Activated gamma-delta T cell treated with anti-CD3 and anti-CD28 coated beads, Interleukin-2, amount 50 U/mL, for 16 hours (primary cell): ENCODE measurements around the gene CLEC2L.
"Not testable (repeated sequence)": the region's sequence is repeated elsewhere in the genome, so short reads cannot be mapped to it uniquely, and the experiment has no call there.

Source experiments
- DNase-seq: peaks from one replicate; pipeline ENCODE4 v3.0.0-alpha.2; 2020; ENCODE audit warnings: low read depth

The CLEC2L gene

DNA sequence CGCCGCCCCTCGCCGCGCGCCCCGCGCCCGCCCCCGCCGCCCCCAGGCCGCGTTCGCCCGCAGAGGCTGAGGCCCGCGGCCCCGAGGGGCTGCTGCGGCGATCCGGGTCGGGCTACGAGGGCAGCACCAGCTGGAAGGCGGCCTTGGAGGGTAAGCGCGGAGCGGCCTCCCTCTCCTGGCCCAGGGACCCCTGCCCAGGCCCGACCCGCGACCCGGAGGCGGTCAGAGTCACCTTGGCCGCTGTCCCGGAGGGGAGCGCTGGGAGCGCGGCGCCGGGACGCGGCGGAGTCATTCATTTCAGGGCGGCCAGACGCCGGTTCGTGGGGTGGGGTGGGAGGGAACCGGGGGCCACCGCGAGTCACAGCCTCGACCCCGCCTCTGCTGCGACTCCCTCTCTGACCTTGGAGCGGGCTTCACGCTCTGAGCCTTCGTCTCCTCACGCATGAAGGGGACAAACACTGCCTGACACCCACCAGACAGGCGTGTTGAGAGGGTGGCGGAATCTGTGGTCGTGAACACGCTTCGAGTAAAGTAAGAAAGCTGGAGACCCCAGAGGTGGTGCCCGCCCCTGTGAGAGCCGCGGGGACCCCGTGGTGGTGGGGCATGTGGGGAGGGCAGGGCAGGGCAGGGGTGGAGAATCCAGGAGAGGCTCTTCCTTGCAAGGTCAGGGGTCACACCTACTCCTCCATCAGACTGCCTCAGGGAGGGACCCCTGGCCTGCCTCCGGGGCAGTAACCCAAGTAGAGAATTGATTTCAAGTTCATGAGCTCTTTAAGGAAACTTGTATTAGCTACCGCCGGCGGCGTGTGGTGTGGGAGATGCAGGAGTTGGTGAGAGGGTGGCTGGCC lies 707 bp downstream of the CLEC2L start:
- DNase-seq = no peak

DNA sequence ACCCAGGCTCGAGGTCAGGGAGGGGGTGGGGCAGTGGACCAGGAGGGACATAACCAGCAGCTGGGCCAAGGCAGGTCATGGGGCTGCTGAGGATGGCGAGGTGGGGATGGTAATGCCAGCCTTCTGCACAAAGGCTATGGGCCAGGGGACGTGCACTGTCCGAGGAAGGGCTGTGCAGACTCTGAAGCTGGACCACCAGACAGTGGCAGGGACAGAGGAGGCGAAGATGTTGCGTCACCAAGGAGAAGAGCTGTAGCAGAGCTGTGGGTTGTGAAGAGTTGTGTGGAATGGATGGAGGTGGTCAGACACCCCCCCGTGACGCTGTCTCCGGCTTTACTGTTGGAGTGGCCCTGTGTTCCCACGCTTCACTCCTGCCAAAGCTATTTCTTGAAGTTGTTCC lies 1.8 kb downstream of the CLEC2L start:
- DNase-seq = no peak

DNA sequence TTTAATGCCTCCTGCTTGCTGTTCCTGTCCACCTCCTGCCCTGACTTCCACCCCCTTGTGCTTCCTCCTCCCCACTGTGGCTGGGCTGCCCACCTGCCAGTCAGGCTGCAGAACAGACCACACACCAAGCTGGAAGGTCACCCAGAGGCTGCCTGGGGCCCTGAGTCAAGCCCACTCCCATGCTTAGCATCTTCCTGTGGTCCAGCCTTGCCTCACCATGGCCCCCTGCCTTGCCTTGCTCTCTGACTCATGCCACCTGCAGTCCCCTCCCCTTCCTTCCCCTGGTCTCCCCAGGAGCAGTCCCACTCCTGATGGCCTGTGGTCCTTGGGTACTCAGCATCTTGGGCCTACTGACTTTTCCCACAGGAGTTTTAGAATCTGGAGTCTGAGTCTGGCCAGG lies 2.3 kb downstream of the CLEC2L start:
- DNase-seq = no peak

DNA sequence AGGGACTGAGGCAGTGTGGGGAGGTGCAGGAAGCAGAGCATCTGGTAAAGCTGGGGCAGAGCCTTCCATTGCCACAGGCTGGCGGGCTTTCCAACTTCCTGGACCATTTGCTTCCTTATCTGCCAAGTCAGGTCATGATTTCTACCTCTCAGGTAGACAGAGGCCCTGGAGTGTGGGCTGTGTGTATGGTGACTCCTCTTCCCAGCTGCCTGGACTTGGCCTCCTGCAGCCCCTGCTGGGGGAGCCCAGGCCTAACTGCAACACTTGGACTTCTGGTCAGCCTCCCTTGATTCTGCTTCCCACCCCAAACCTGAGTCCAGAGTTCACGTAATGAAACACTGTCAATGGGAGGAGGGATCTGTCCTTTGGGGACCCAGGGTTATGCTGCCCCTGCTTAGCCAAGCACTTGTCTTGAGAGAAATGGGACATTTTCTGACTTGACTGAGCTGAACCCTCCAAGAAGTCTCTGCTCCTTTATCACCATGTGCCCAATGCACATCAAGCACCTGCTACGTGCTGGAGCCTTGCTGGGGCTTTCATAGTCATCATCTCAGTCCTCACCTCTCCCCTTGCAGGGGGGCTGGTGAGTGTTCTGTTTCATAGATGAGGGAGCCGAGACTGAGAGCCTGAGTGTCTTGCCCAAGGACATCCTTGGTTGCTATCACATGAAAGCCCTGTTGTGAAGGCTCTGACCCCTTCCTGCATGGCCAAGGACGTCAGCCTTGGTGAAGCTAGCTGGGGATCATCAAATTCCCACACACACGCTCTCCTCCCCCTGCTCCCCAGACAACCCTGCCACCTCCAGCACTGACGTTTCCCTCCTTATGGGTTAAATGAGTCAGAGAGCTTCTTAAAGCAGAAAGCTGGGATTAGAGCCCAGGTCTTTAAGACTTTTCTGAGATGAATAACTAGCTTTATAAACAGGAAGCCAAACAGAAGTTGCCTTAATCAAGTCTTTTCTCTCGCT lies 3.4 kb downstream of the CLEC2L start:
- no peak for DNase-seq

DNA sequence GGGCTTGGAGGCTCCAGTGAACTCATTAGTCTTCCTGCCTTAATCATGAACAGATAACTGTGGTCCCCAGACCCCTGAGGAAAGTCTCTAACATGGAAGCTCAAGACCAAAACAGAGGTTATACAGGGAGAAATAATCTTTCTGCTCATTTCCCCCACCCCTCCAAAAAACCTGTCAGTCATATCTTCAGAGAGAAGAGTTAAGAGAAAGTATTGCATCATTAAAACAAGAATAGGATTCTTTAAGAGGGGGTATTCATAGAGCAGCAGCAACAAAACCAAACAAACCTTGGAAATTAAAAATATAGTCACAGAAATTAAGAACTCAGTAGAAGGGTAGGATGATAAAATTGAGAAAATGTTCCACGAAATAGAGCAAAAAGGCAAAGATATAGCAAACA lies 7.6 kb downstream of the CLEC2L start:
- no peak for DNase-seq

DNA sequence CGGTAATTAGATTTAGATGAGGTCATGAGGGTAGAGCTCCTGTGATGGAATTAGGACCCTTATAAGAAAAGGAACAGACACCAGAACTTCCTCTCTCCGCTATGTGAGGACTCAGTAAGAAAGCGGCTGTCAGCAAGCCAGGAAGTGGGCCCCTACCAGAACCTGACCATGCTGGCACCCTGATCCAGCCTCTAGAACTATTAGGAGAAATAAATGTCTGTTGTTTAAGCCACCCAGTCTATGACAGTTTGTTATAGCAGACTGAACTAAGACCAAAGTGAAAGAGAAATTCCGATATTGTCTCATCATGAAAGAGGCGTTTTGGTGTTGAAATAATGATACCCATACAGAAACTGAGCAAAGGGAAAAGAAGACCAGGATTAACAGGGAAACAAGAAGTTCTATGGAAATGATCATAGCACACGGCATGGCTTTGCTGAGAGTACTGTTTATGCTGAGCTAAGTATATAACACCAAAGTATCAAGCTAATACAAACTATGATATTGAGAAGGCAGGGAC lies 9.2 kb downstream of the CLEC2L start:
- DNase-seq = no peak

DNA sequence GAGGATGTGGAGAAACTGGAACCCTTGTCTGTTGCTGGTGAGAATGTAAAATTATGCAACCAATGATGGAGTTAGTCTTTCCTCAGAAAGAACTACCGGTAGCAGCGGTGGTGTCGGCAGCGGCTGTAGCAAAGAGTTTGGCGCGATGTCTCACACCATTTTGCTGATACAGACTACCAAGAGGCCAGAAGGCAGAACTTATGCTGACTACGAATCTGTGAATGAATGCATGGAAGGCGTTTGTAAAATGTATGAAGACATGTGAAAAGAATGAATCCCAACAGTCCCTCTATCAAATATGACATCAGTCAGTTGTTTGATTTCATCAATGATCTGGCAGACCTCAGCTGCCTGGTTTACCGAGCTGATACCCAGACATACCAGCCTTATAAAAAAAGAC lies 10.6 kb downstream of the CLEC2L start:
- DNase-seq = no peak

DNA sequence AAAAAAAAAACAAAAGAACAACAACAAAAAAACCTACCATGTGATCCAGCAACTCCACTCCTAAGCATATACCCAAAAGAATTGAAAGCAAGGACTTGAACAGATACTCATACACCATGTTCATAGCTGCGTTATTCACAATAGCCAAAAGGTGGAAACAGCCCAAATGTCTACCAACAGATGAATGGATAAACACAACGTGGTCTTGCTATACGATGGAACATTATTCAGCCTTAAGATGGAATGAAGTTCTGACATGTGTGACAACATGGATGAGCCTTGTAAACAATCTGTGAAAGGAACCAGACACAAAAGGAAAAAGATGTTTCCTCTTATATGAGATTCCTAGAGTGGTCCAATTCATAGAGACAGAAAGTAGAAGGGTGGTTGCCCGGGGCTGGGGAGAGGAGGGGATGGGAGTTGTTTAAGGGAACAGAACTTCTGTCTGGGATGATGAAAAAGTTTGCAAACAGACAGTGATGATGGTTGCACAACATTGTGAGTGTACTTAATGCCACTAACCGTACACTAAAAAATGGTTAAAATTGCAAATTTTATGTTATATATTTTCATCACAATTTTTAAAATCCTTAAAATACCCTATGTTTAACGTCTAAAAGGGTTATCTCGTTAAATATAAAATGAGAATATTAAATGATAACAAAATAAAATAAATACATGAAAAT lies 11.6 kb downstream of the CLEC2L start:
- no peak for DNase-seq

DNA sequence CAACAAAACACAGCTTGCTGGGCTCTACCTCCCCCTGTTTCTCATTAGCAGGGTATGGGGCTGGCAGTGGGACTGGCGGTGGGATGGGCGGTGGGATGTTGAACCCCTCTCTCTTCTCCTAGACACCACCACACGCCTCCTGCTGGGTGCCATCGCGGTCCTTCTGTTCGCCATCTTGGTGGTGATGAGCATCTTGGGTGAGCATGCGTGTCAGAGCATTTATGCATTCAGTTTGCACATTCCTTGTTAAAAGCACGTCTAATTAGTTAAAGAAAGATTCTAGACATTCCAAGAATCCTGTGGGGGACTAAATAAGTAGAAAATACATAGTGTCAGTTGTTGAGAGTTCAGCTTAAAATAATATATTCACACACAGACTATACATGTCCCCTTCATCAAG lies 12.7 kb downstream of the CLEC2L start:
- DNase-seq = no peak

DNA sequence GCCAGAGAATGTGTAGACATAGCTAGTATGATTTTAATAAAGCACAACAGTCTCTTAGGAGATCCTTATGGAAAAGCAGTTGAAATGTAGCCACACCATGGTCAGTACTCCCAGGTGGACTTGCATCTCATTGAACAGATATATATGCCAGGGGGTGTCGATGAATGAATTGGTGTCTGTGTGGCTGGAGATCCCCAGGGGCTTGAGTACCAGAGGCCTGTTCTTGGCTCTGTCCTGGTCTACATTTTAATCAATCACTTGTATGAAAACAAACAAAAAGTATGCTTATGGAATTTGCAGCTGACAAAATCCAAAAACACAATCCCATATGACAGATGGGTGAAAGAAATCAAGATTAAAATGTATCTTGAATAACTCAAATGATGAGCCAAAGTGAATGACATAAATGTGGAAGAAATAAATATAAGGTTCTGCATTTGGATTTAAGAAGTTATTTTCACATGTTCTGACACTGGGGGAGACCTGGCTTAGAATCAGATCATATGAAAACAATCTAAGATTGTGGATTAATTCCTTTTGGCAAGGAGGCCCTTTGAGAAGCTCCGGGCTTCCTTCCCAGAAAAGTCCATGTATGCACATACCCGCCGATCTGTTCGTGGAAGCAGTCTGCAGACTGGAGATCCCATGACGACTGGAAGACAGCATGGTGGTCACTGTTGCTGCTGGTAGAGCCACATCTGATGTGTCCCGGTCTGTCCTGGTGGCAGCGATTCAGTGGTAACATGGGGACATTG lies 15.6 kb downstream of the CLEC2L start:
- DNase-seq = no peak

DNA sequence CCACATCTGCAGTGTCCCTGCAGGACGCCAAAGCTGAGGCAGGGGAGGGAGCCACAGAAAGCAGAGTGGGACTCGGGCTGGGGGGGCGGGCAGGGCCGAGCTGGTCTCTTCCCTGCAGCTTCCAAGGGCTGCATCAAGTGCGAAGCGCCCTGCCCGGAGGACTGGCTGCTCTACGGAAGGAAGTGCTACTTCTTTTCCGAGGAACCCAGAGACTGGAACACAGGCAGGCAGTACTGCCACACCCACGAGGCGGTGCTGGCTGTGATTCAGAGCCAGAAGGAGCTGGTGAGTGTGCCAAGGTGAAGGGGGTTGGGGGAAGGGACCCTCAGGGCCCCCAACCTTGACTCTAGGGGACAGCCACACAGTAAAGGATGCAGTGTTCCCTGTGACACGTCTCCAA lies 16.7 kb downstream of the CLEC2L start:
- DNase-seq = no peak

DNA sequence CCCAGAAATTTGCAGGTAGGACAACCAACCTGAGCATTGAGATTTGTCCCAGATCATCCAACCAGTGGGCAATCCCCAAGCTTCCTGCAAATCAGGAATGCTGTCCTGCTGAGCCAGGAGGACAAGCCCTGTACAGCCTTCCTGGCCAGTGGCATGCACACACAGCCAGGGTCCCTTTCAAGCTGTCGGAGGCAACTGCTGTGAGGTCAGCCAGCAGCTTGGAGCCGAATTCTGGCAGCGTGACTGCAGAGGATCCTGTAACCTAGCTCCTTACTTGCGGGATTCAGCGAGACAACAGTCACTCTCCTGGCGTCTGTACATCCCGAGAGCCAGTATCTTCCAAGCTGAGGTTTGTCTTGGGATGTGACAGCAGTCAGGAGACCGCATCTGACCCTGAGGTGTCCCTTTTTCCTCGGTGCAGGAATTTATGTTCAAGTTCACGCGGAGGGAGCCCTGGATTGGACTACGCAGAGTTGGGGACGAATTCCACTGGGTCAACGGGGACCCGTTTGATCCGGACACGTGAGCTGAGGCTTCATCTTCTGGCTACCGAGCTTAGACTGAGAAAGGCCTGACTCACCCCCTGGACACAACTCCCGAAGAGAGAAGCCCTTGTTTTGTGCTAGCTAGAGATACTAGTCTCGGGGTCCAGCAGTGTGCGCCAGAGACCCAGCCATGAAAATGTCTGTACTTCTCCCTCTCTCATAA lies 18.3 kb downstream of the CLEC2L start:
- no peak for DNase-seq

DNA sequence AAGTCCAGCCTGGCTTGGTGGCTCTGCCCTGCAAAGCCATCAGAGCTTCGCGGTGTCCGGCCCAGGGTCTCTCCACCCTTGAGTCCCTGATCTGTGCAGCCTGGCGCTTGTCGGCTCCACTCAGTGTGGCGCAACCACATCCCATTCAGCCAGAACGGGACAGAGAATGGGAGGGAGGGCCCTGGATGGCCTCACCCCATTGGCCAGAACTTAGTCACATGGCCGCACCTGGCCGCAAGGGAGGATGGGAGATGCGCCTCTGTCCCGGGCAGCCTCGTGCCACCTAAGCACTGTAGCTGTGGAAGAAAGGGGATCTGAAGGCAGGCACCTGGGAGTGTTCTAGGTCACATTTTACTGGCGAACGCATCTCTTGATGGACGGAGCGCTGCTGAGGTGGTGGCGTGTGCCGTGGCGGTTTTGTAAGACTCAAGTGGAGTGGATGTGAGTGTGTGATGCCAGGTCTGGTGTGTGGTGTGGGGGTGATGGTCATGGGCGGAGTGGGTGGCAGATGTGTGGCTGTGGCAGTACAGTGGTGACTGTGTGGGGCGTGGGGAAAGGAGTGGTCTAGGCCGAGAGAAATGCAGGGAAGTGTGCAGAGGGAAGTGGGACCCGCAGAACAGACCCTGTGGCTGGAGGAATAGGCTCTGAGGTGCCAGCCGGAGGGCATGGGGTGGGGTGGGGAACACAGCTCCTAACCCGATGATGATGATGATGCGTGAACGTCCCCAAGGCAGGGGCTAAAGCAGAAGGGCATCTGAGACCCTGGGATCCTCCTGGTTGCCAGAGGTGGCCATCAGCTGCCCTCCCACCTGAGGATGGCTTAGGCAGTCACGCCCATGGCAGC lies 19.0 kb downstream of the CLEC2L start:
- DNase-seq = no peak

DNA sequence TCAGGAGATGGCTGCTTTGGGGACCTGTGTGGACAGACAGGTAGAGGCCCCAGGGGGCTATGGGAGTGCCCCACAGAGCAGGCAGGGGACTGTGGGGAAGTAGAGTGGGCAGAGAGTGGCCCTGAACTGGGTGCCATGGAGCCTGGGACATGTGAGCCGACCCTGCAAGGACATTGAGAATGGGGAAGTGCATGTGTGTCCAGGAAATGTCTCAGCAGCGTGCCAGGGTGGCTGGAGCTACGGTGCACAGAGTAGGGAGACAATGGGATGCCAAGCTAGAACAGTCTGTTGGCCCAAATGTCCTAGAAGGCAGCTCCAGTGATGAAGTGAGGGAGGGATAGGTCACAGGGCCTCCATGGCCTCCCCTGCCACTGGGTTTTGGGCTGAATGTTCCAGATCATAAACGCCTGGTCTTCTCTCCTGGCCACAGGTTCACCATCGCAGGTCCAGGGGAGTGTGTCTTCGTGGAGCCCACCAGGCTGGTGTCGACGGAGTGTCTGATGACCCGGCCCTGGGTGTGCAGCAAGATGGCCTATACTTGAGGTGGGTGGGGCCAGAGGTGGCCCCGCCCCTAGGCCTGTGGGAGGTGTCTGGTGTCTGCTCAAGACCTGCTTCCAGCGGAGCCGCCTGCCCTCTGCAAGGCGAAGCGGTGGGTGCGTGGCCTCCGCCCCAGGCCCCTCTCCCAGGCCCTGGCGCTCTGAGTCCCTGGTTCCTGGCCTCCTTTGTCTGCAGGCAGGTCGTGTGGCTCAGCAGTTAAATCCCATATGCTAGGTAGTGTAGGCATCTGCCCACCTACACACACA lies 20.5 kb downstream of the CLEC2L start:
- DNase-seq = no peak

DNA sequence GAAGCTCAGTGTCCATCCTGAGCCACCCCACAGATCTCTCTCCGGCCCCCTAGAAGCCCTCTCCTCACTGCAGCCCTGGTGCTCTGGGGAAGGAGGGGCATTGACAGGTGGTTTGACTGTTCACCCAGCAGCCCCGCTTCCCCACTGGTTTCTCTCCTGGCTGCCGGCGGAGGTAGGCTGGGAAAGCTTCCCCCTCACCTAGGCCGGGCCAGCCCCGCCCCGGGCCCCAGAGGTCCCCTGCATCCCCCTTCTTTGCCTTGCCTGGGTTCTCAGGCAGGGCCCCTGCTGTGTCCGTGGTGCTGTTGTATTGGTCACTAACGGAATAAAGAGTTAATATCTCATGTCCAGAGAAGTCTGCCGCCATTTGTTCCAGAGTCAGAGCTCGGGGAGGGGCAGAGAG lies 21.2 kb downstream of the CLEC2L start:
- no peak for DNase-seq

DNA sequence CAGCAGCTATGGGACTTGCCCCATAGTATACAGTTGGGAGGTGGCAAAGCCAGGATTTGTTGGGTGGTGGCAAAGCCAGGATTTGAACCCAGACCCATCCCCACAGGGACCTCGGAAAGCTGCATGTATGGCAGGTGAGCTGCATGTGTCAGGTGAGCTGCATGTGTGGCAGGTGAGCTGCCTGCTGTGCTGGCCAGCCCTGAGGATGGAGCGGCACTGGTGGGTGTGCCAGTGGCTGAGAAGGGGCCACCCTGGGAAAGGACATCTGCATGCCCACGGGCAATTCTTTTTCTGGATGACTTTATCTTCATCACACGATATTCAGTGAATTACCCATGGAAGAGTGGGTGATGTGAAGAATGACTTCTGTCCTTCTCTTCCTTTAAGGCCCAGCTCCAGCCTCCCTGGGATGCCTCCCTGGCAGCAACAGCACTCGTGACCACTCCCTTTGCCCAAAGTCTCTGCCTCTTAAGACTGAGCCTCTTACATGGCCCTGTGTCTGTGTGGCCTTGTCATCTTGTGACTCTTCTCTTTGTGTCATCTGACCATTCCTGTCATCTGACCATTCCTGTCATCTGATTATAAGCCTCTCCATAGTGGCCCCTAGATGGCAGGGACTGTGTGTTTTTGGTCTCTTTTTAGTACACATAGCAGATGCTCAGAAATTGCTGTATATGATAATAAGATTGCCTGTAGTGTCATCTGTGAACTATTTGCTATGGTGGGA lies 25.0 kb downstream of the CLEC2L start:
- DNase-seq = no peak

DNA sequence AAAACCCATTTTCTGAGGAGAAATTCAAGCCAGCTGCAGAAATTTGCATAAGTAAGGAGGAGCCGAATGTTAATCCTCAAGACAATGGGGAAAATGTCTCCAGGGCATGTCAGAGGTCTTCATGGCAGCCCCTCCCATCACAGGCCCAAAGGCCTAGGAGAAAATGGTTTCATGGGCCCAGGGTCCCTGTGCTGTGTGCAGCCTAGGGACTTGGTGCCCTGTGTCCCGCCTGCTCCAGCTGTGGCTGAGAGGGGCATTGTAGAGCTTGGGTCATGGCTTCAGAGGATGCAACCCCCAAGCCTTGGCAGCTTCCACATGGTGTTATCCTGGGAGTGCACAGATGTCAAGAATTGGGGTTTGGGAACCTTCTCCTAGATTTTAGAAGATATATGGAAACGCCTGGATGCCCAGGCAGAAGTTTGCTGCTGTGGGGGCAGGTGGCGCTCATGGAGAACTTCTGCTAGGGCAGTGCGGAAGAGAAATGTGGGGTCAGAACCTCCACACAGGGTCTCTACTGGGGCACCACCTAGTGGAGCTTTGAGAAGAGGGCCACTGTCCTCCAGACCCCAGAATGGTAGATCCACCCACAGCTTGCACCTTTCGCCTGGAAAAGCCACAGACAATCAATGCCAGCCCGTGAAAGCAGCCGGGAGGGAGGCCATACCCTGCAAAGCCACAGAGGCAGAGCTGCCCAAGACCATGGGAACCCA lies 30.7 kb downstream of the CLEC2L start:
- DNase-seq = not testable (repeated sequence)
